Natural killer cell (primary cell): ENCODE measurements around the gene TRIM31. TPM values are rescaled to one million over a fixed set of nuclear protein-coding genes. Genes with fewer than 3 reads are reported as not detected.

Source experiments
- ATAC-seq, 3 donors: fragments of 150-1000 bp in 2 of 3; fragments of 200-7000 bp in 1 of 3; cut with Tn5 transposase; 1 replicate in 1 of 3; 2 replicates in 2 of 3; pipeline ENCODE4 v1.10.0; 2021; ENCODE audit warnings: mild to moderate bottlenecking in 2 of 3, moderate library complexity in 2 of 3
- DNase-seq, 2 donors: peaks; one replicate each; pipeline versions ENCODE4 v3.0.0 to v3.0.0-alpha.2; 2013 to 2021; ENCODE audit warnings: mixed read lengths in 1 of 2
- H3K27ac ChIP-seq: one replicate; pipeline ENCODE4 v1.5.1; 2013; ENCODE audit warnings: mild to moderate bottlenecking, low read length
- H3K27me3 ChIP-seq: one replicate; pipeline ENCODE4 v1.6.1; 2013; ENCODE audit warnings: low read length; ENCODE audit not compliant: control insufficient read depth, insufficient read depth
- H3K36me3 ChIP-seq: one replicate; pipeline ENCODE4 v1.6.1; 2013; ENCODE audit warnings: low read length; ENCODE audit not compliant: control insufficient read depth, insufficient read depth
- H3K4me1 ChIP-seq: one replicate; pipeline ENCODE4 v1.6.1; 2013; ENCODE audit warnings: low read length; ENCODE audit not compliant: control insufficient read depth, insufficient read depth
- H3K4me3 ChIP-seq: one replicate; pipeline ENCODE4 v1.5.1; 2013; ENCODE audit warnings: low read length
- H3K9me3 ChIP-seq: one replicate; pipeline ENCODE4 v1.6.1; 2013; ENCODE audit warnings: low read length; ENCODE audit not compliant: control insufficient read depth, insufficient read depth
- H3K27ac Mint-ChIP-seq, 2 donors: one replicate each; pipeline ENCODE4 v1.8.0; 2022; ENCODE audit warnings: mild to moderate bottlenecking in 2 of 2, mixed read lengths in 2 of 2, moderate library complexity in 1 of 2
- H3K27me3 Mint-ChIP-seq, 2 donors: one replicate each; pipeline ENCODE4 v1.8.0; 2022; ENCODE audit warnings: low read depth in 2 of 2, mixed read lengths in 2 of 2
- H3K36me3 Mint-ChIP-seq: one replicate; pipeline ENCODE4 v1.8.0; 2022; ENCODE audit warnings: mixed read lengths
- H3K4me1 Mint-ChIP-seq, 2 donors: one replicate each; pipeline ENCODE4 v1.8.0; 2022; ENCODE audit warnings: mixed read lengths in 2 of 2
- H3K4me3 Mint-ChIP-seq: one replicate; pipeline ENCODE4 v1.8.0; 2022; ENCODE audit warnings: mild to moderate bottlenecking, moderate library complexity, mixed read lengths
- H3K9me3 Mint-ChIP-seq, 2 donors: one replicate each; pipeline ENCODE4 v1.8.0; 2022; ENCODE audit warnings: mixed read lengths in 2 of 2
- CTCF ChIP-seq: fragments of 200-600 bp; IDR thresholded peaks from one replicate; pipeline ENCODE4 v1.8.0; 2022; ENCODE audit warnings: antibody characterized with exemption
- WGBS: methylation state at CpG from one replicate; pipeline ENCODE4 v1.1.7; 2013; ENCODE audit warnings: missing lambda C conversion rate; ENCODE audit not compliant: insufficient coverage; 5-methylcytosine and 5-hydroxymethylcytosine counted together
- intact Hi-C: fragments of 100-400 bp; cut with micrococcal nuclease; formaldehyde crosslinking; loops from one replicate; pipeline ENCODE4 v1.14.2; 2022
- total RNA-seq, 4 donors: library from RNA; stranded (reverse); fragments of 120-200 nt in 1 of 4; gene quantifications; one replicate each; pipeline versions ENCODE4 v1.2.3 to v1.2.4, GENCODE V29; 2013 to 2022

The TRIM31 gene
- total RNA-seq, 3 donors from 2014 or later (not counting 1 experiment from before 2014, with no cell fraction given), result not detected

GRCh38 chr6:30129265-30130178, 16.6 kb upstream of the TRIM31 start:
- DNase-seq, result no peak
- H3K27me3 Mint-ChIP-seq, result peaks cover 57 to 77% of the 10 kb centered on the region in 2 donors
- TF ChIP-seq CTCF, result no peak
- no peak overlapping the region for H3K4me3 Mint-ChIP-seq
- Histone ChIP-seq H3K27ac (no peak overlapping the region), H3K36me3 (no peaks in the 10 kb centered on the region), H3K27me3 (peaks cover 26% of the 10 kb centered on the region), H3K4me3 (no peak overlapping the region), H3K4me1 (peaks cover 4% of the 10 kb centered on the region), H3K9me3 (no peaks in the 10 kb centered on the region)
- no peak for ATAC-seq
- no peaks in the 10 kb centered on the region for H3K9me3 Mint-ChIP-seq
- WGBS, result 88% methylated on average over 9 of the region's 10 CpGs
- intact Hi-C loops, result loop anchor here (2.0 kb wide), 1 partner anchor 281 kb away; no protein-coding TSS in a partner anchor
- peaks cover 5 to 7% of the 10 kb centered on the region in 2 donors for H3K4me1 Mint-ChIP-seq
- H3K27ac Mint-ChIP-seq, result no peak overlapping the region
- no peaks in the 10 kb centered on the region for H3K36me3 Mint-ChIP-seq

- 39% methylated on average over 49 of the region's 50 CpGs for WGBS
- H3K4me1 Mint-ChIP-seq, result peaks cover 5 to 7% of the 10 kb centered on the region in 2 donors
- Histone ChIP-seq H3K27ac (no peak overlapping the region), H3K27me3 (peaks cover 26% of the 10 kb centered on the region), H3K4me1 (peaks cover 4% of the 10 kb centered on the region), H3K36me3 (no peaks in the 10 kb centered on the region), H3K4me3 (no peak overlapping the region), H3K9me3 (no peaks in the 10 kb centered on the region)
- no peaks in the 10 kb centered on the region for H3K36me3 Mint-ChIP-seq
- intact Hi-C loops, result no loop called here
- no peak for DNase-seq
- no peaks in the 10 kb centered on the region for H3K9me3 Mint-ChIP-seq
- TF ChIP-seq CTCF, result no peak
- H3K4me3 Mint-ChIP-seq, result no peak overlapping the region
- no peak for ATAC-seq
- peaks cover 57 to 84% of the 10 kb centered on the region in 2 donors for H3K27me3 Mint-ChIP-seq
- no peak overlapping the region for H3K27ac Mint-ChIP-seq
Observed at GRCh38 chr6:30127238-30128093, 14.6 kb upstream of the TRIM31 start.

DNA sequence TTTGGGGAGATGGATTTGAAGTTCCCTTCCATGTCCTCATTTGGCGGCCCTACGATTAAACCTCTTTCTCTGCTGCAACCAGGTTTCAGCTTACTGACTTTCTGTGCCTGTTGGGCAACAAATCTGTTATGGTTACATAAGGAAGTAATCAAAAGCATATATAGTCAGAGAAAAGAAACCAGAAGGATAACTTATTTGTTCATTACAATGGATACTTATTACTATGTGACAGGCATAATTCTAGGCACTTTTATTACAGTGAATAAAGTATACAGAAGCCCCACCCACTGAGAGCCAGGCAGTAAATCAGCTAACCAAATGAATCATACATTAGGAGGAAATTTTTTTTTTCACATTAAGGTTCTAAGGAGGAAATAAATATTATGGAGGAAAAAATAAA, 9.6 kb upstream of the TRIM31 start:
- no peaks in the 10 kb centered on the region for H3K9me3 Mint-ChIP-seq
- H3K4me1 ChIP-seq, result peaks cover under 1% of the 10 kb centered on the region
- DNase-seq, result no peak
- no peak for ATAC-seq
- no peak overlapping the region for H3K4me3 ChIP-seq
- H3K27ac Mint-ChIP-seq, result no peak overlapping the region
- no peak overlapping the region for H3K27ac ChIP-seq
- H3K36me3 Mint-ChIP-seq, result no peaks in the 10 kb centered on the region
- TF ChIP-seq CTCF, result no peak
- 100% methylated on average over 2 of the region's 2 CpGs for WGBS
- peaks cover 2% of the 10 kb centered on the region for H3K27me3 ChIP-seq
- no peaks in the 10 kb centered on the region for H3K4me1 Mint-ChIP-seq
- H3K36me3 ChIP-seq, result no peaks in the 10 kb centered on the region
- peaks cover 38 to 61% of the 10 kb centered on the region in 2 donors for H3K27me3 Mint-ChIP-seq
- intact Hi-C loops, result no loop called here
- no peak overlapping the region for H3K4me3 Mint-ChIP-seq
- no peaks in the 10 kb centered on the region for H3K9me3 ChIP-seq
